Stimulated activated CD4-positive, alpha-beta T cell treated with anti-CD3 and anti-CD28 coated beads, Interleukin-2, amount 100 ng/mL, for 4 hours (primary cell): ENCODE measurements around the gene MCM5.
"Not testable (repeated sequence)": the region's sequence is repeated elsewhere in the genome, so short reads cannot be mapped to it uniquely, and the experiment has no call there.

Experiments used
- DNase-seq: peaks from one replicate; pipeline ENCODE4 v3.0.0-alpha.2; 2020; ENCODE audit warnings: low read depth

MCM5 gene

DNA sequence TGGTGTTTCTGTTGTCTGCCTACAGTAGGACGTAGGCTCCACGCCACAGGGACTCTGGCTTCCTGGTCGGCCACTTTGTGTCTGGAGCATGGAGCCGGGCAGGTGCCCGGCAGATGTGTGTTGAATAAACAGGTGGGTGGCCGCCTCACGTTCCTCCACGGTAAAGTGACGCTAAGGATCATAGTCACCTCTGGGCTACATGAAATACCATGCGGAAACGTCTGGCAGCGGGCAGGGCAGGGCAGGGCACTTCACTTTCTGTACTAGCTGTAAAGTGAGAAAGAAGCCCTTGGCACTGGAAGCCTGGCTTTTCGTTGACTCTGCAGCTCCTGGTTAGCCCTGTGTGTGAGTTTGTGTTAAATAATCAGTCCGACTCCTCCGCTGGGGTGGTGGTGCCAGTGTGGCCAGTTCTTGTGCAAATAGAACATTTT, 52.4 kb downstream of the MCM5 start:
- no peak for DNase-seq

GRCh38 chr22:35452810-35453743, 53.1 kb downstream of the MCM5 start:
- no peak for DNase-seq

DNA sequence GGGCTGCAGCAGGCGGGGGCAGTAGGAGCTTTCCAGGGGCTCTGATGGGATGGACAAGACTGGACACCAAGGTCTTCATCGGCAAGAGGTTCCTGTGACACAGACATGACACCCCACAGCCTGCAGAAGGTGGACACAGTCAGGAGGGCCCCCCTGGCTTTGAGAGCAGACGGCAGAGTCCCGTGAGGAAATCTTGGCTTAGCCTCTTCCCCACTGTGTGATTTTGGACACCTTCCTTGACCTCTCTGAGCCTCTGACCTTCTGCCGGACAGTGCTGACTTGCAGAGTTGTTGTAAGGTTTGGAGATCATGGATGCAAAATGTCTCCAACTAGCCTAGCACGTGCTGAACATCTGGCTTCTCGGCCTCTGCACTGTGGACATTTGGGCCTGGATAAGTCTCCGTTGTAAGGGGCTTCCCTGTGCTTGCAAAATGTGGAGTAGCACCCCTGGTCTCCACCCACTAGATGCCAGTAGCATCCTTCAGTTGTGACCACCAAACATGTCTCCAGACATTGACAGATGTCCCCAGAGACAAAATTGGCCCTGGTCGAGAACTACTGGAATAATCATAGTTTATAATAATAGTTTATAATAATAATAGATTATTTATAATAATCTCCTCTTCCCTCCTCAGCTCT, 54.6 kb downstream of the MCM5 start:
- no peak for DNase-seq

DNA sequence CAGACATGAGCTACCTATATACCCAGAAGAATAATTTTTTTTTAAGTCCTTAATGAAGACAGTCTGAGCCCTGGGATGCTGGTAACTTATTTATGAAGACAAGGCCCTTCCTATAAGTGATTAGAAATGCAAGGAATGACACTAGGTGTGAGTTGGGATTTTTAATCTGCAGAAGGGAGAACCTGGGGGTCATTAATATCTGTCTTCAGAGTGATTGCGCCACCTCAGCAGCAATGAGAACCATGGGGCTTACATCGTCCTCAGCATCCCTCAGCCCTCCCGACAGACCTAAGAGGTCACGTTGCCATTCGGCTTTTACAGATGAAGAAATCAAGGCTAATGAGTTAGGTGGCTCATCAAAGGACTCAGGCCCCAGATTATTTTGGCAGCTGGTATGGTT, 55.6 kb downstream of the MCM5 start:
- no peak for DNase-seq

DNA sequence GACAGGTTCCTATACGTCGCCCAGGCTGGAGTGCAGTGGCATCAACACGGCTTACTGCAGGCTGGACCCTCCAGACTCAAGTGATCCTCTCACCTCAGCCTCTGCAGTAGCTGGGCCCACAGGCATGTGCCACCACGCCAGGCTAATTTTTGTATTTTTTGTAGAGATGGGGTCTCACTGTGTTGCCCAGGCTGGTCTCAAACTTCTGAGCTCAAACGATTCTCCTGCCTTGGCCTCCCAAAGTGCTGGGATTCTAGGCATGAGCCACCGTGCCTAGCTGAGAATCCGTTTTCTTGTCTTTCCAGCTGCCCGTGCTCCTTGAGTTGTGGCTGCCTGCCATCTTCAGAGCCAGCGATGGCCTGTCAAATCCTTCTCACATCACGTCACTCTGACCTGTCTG, 56.8 kb downstream of the MCM5 start:
- DNase-seq, result no peak

- no peak for DNase-seq
These were observed 58.0 kb downstream of the MCM5 start for GRCh38 chr22:35457729-35458546.

- no peak for DNase-seq
These were observed 58.8 kb downstream of the MCM5 start for GRCh38 chr22:35458547-35459422.

DNA sequence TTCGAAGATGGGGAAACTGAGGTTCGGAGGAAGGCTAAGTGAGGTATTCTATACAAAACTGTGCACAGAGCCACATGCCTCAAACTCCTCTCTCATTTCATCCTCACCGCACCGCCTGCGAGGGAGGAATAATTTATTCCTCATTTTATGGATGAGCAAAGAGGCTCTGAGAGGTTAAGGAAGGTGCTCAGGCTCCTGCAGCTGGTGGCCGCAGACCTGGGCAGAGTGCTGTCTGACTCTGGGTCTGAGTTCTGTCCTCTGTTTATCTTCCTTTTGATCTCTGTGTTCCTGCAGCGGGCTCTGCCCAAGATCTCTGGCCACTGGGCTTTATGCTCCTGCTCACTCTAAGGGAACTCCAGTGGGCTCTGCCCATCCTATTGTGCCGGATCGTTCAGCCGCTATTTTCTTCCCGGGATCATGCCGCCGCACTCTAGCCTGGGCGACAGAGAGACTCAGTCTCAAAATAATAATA, 59.5 kb downstream of the MCM5 start:
- no peak for DNase-seq

DNA sequence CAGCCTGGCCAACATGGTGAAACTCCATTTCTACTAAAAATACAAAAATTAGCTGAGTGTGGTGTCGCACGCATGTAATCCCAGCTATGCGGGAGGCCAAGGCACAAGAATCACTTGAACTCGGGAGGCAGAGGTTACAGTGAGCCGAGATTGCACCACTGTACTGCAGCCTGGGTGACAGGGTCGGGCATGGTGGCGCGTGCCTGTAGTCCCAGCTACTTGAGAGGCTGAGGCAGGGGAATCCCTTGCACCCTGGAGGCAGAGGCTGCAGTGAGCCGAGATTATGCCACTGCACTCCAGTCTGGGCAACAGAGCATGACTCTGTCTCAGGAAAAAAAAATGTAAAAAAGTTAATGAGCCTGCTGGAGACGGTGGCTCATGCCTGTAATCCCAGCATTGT, 60.0 kb downstream of the MCM5 start:
- not testable (repeated sequence) for DNase-seq

GRCh38 chr22:35460688-35461087, 60.7 kb downstream of the MCM5 start:
- DNase-seq, result no peak

- DNase-seq, result no peak
These were observed 62.7 kb downstream of the MCM5 start for GRCh38 chr22:35462498-35463230.

DNA sequence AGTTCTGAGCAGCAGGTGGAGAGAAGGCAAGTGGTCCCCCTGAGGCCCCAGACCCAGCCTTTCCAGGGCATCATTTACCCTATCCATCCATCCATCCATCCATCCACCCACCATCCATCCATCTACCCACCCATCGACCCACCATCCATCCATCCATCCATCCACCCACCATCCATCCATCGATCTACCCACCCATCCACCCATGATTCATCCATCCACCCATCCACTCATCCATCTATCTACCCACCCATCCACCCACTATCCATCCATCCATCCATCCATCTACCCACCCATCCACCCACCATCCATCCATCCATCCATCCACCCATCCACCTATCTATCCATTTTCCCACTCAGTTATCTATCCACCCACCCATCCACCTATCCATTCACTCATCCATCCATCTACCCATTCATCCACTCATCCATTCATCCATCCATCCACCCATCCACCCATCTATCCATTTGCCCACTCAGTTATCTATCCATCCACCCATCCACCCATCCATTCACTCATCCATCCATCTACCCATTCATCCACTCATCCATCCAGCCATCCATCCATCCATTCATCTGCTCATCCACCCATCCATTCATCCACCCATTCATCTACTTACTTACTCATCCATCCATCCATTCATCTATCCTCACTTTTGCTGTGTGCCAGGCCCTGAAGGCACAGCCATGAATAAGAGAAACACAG, 63.4 kb downstream of the MCM5 start:
- no peak for DNase-seq

GRCh38 chr22:35464399-35464798, 64.5 kb downstream of the MCM5 start:
- no peak for DNase-seq

- DNase-seq, result no peak
These were observed 65.3 kb downstream of the MCM5 start for GRCh38 chr22:35465109-35465701.

GRCh38 chr22:35467681-35468434, 67.9 kb downstream of the MCM5 start:
- DNase-seq, result no peak

DNA sequence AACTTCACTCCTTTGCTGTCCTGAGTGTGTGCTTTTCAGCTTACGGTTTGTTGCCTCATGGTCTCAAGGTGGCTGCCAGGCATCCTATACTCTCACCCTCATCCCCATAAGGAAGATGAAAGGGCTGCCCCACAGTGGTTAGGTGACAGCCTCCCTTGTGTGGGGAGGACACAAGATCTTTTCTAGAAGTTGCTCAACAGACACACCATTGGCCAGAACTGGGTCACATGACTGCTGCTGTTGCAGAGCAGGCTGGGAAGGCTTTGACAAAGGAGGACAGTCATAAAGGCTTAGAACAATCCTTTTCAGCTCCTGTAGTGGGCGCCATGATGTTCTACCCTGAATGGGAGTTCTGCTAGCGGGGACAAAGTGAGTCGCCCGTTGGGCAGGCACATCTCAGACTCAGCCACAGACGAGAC, 71.0 kb downstream of the MCM5 start:
- no peak for DNase-seq

DNA sequence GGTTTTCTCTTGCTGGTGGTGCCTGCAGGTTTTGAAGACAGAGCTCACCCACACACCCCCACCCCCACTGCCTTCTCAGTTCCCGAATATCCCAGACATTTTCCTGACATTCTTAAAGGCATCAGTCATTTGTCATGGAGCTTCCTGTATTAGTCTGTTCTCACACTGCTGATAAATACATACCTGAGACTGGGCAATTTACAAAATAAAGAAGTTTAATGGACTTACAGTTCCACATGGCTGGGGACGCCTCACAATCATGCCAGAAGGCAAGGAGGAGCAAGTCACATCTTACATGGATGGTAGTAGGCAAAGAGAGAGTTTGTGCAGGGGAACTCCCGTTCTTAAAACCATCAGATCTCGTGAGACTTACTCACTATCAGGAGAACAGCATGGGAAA, 71.6 kb downstream of the MCM5 start:
- not testable (repeated sequence) for DNase-seq

DNA sequence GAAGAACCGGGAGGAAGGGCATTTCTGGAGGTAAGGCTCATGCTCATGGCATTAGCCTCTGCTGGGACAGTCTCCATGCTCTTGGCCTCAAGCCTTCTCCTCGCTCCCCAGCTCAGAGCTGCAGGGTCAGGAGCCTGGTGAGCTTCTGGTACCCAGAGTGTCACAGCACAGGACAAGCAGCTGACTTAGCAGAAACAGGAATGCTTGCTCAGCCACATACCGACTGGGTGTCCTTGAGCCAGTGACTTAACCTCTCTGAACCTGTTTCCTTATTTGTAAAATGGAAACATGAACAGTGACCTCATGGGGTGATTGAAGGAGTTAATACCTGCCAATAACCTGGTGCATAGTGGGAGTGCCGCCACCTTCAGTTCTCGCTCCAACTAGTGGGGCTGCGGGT, 72.5 kb downstream of the MCM5 start:
- no peak for DNase-seq

DNA sequence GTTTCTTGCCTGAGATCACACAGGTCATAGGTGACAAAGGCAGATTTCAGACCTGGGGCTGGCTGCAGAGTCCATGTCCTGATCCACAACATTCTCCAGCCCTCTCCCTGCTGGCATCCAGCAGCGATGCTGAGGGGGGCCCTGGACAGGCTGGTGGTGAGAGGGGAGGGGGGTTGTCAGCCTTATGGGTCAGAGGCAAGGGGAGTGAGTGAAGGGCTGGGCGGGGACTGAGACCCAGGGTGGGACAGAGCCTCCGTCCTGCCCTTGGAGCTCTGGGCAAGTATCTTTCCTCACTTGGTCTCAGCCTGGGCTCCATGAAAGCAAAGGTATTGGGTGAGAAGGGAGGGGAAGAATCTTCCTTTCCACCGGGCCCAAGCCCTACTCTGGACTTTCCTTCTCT, 74.0 kb downstream of the MCM5 start:
- no peak for DNase-seq
